Measurements from ENCODE around the gene SLC9A8. TPM values are rescaled to one million over a fixed set of nuclear protein-coding genes. Genes with fewer than 3 reads are reported as not detected.

SLC9A8 gene
- total and polyA plus RNA-seq, 9 of the 15 experiments (the other 6 are each of a cell fraction or from before 2014, with no cell fraction given) = 0.56 to 9.7 (median 5.0) TPM

DNA sequence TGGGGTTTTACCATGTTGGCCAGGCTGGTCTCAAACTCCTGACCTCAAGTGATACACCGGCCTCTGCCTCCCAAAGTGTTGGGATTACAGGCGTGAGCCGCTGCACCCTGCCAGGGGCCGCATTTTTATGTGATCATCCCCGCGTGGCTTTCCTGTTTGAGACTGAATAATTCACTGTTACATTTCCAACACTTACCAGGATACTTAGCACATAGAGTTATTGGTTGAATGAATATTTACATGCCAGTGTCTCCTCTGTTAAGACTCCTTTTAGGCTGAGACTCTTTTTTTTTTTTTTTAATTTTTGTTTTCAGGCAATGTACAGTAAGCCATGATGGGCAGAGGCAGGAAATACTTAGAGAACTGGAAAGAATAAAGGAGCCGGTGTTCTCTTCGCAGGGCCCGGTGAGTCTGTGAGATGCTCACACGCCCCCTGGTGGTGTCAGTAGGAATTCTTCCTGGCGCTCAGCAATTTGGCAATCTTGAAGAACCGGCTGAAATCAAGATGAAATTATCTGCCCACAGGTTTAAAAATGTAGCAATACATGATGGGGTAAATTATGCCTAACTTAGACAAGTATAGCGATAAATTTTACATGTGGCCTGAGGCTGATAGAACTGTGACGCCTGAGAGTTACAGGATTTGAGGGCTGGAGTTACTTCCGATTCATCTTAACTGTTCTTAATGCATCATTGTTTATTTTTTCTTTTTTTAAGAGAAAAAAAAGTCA lies 115.9 kb downstream of the SLC9A8 start (continued):
- peak; percentile 39; the same call in 1 of the 2 replicates for TF ChIP-seq MGA (IDR thresholded peaks at IDR 0.05)
- TF ChIP-seq OTX1 (CRISPR knock-in tag; IDR thresholded peaks at IDR 0.05) = no peak
- no peak for TF ChIP-seq COPS2 (conservative IDR thresholded peaks at IDR 0.05)
- no peak for TF ChIP-seq MTA2 (IDR thresholded peaks at IDR 0.05; ENCODE audit: low read depth)
- 0 out of 2 replicates have a peak, but pooled peaks have one; percentile 29 for TF ChIP-seq GABPA (tag; conservative IDR thresholded peaks at IDR 0.05; ENCODE audit: low read depth)
- TF ChIP-seq SMARCA5 (IDR thresholded peaks at IDR 0.05) = no peak
- TF ChIP-seq CCNT2 (IDR thresholded peaks at IDR 0.05; ENCODE audit: borderline replicate concordance, extremely low read depth, insufficient read length, low read depth, low read length) = no peak
- TF ChIP-seq NFE2 (IDR thresholded peaks at IDR 0.05; ENCODE audit: low read depth) = no peak
- TF ChIP-seq, protein P1, sequence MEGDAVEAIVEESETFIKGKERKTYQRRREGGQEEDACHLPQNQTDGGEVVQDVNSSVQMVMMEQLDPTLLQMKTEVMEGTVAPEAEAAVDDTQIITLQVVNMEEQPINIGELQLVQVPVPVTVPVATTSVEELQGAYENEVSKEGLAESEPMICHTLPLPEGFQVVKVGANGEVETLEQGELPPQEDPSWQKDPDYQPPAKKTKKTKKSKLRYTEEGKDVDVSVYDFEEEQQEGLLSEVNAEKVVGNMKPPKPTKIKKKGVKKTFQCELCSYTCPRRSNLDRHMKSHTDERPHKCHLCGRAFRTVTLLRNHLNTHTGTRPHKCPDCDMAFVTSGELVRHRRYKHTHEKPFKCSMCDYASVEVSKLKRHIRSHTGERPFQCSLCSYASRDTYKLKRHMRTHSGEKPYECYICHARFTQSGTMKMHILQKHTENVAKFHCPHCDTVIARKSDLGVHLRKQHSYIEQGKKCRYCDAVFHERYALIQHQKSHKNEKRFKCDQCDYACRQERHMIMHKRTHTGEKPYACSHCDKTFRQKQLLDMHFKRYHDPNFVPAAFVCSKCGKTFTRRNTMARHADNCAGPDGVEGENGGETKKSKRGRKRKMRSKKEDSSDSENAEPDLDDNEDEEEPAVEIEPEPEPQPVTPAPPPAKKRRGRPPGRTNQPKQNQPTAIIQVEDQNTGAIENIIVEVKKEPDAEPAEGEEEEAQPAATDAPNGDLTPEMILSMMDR (IDR thresholded peaks at IDR 0.05 in 2 of 3, conservative IDR thresholded peaks at IDR 0.05 in 1 of 3; ENCODE audit: insufficient read depth in 2 of 3, low read depth in 1 of 3, low read length in 3 of 3) = peak; percentile 85 to 95 (median 91)
- no peak for TF ChIP-seq FOXJ3 (CRISPR knock-in tag; IDR thresholded peaks at IDR 0.05)
- 0 out of 2 replicates have a peak, but pooled peaks have one; percentile 61 for TF ChIP-seq LCOR (CRISPR knock-in tag; IDR thresholded peaks at IDR 0.05)
- 0 out of 2 replicates have a peak, but pooled peaks have one; percentile 5 for TF ChIP-seq CBFA2T2 (conservative IDR thresholded peaks at IDR 0.05)
- peak; percentile 23; the same call in 1 of the 2 replicates for TF ChIP-seq ZNF384 (IDR thresholded peaks at IDR 0.05; ENCODE audit: low read depth, low read length)
- no peak for TF ChIP-seq SOX6 (IDR thresholded peaks at IDR 0.05)
- no peak for TF ChIP-seq POLR3G (IDR thresholded peaks at IDR 0.05; ENCODE audit: extremely low read depth, insufficient read length, insufficient replicate concordance)
- TF ChIP-seq EP400 (IDR thresholded peaks at IDR 0.05) = peak; percentile 42; the same call in 1 of the 2 replicates

Measured in K562 (cell line).